K562 (cell line): Measurements from ENCODE around the gene LRP6.

Experiments
- ASH1L ChIP-seq: fragments of 450-650 bp; IDR thresholded peaks from 2 replicates; pipeline ENCODE4 v1.6.1; 2018; ENCODE audit warnings: borderline replicate concordance, mild to moderate bottlenecking, low read depth; ENCODE audit not compliant: partially characterized antibody
- CEBPB ChIP-seq: fragments of 450-650 bp; IDR thresholded peaks from 2 replicates; pipeline ENCODE4 v1.6.1; 2016; ENCODE audit warnings: missing genetic modification characterization, missing compliant biosample characterization
- CREM ChIP-seq: IDR thresholded peaks from 2 replicates; pipeline ENCODE4 v1.6.1; 2014; ENCODE audit warnings: antibody characterized with exemption, low read depth
- EZH2 ChIP-seq: IDR thresholded peaks from 2 replicates; pipeline ENCODE4 v1.6.1; 2012; ENCODE audit warnings: low read depth, mild to moderate bottlenecking, inconsistent platforms, low read length, borderline replicate concordance
- HOMEZ ChIP-seq: fragments of 250-450 bp; sonication (Bioruptor Pico); IDR thresholded peaks from 2 replicates; pipeline ENCODE4 v1.4.0; 2020; ENCODE audit warnings: mild to moderate bottlenecking, moderate library complexity
- SRSF7 ChIP-seq: fragments of 200-400 bp; formaldehyde crosslinking; optimal IDR thresholded peaks from 2 replicates; pipeline ENCODE3; 2017; ENCODE audit warnings: mild to moderate bottlenecking, low read depth, low read length
- TFE3 ChIP-seq: fragments of 450-650 bp; formaldehyde crosslinking; IDR thresholded peaks from 2 replicates; pipeline ENCODE4 v1.4.0; 2020; ENCODE audit warnings: mild to moderate bottlenecking, mixed read lengths
- ZBTB17 ChIP-seq: fragments of 450-650 bp; formaldehyde crosslinking; IDR thresholded peaks from 2 replicates; pipeline ENCODE4 v1.4.0; 2020; ENCODE audit warnings: mild to moderate bottlenecking
- ZBTB8A ChIP-seq: fragments of 450-650 bp; IDR thresholded peaks from 2 replicates; pipeline ENCODE4 v1.6.1; 2018; ENCODE audit warnings: mild to moderate bottlenecking, moderate library complexity; ENCODE audit not compliant: partially characterized antibody
- ZFX ChIP-seq: sonication (generic); formaldehyde crosslinking; IDR thresholded peaks from 2 replicates; pipeline ENCODE4 v1.8.0; 2022; ENCODE audit warnings: mild to moderate bottlenecking, missing genetic modification reagents, moderate library complexity
- ZNF146 ChIP-seq: IDR thresholded peaks from one replicate; pipeline ENCODE4 v1.6.1; 2018; ENCODE audit warnings: missing compliant biosample characterization; ENCODE audit not compliant: unreplicated experiment
- ZNF224 ChIP-seq: sonication (generic); formaldehyde crosslinking; IDR thresholded peaks from 2 replicates; pipeline ENCODE4 v1.8.0; 2022; ENCODE audit warnings: mild to moderate bottlenecking, missing genetic modification reagents
- TF ChIP-seq, protein P1 (sequence below), 3 experiments: IDR thresholded peaks in 2 of 3; conservative IDR thresholded peaks in 1 of 3; 2 replicates each; pipeline ENCODE4 v1.5.1; 2011 to 2012; ENCODE audit warnings: low read length in 3 of 3, mild to moderate bottlenecking in 3 of 3, control low read depth in 2 of 3, improper control_type of control experiment in 1 of 3, inconsistent platforms in 1 of 3, low read depth in 1 of 3, mixed read lengths in 1 of 3, moderate library complexity in 1 of 3; ENCODE audit not compliant: insufficient read depth in 2 of 3
- TF ChIP-seq, protein P2 (sequence below): sonication (generic); formaldehyde crosslinking; IDR thresholded peaks from 2 replicates; pipeline ENCODE4 v1.8.0; 2022; ENCODE audit warnings: missing genetic modification reagents, mild to moderate bottlenecking, borderline replicate concordance

- TF ChIP-seq CREM (no peak), ZNF224 (CRISPR knock-in tag) (no peak), CEBPB (no peak), ZBTB17 (CRISPR knock-in tag) (no peak), HOMEZ (CRISPR knock-in tag) (no peak), EZH2 (no peak), ZNF146 (CRISPR knock-in tag) (no peak), TFE3 (CRISPR knock-in tag) (no peak), SRSF7 (no peak), ZBTB8A (no peak), ASH1L (no peak), ZFX (no peak)
- TF ChIP-seq, protein P1, sequence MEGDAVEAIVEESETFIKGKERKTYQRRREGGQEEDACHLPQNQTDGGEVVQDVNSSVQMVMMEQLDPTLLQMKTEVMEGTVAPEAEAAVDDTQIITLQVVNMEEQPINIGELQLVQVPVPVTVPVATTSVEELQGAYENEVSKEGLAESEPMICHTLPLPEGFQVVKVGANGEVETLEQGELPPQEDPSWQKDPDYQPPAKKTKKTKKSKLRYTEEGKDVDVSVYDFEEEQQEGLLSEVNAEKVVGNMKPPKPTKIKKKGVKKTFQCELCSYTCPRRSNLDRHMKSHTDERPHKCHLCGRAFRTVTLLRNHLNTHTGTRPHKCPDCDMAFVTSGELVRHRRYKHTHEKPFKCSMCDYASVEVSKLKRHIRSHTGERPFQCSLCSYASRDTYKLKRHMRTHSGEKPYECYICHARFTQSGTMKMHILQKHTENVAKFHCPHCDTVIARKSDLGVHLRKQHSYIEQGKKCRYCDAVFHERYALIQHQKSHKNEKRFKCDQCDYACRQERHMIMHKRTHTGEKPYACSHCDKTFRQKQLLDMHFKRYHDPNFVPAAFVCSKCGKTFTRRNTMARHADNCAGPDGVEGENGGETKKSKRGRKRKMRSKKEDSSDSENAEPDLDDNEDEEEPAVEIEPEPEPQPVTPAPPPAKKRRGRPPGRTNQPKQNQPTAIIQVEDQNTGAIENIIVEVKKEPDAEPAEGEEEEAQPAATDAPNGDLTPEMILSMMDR (IDR thresholded peaks at IDR 0.05 in 2 of 3, conservative IDR thresholded peaks at IDR 0.05 in 1 of 3; ENCODE audit: insufficient read depth in 2 of 3, low read depth in 1 of 3, low read length in 3 of 3), result no peak
- TF ChIP-seq, protein P2, sequence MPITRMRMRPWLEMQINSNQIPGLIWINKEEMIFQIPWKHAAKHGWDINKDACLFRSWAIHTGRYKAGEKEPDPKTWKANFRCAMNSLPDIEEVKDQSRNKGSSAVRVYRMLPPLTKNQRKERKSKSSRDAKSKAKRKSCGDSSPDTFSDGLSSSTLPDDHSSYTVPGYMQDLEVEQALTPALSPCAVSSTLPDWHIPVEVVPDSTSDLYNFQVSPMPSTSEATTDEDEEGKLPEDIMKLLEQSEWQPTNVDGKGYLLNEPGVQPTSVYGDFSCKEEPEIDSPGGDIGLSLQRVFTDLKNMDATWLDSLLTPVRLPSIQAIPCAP, result no peak
Observed at GRCh38 chr12:12236896-12237295, 29.9 kb downstream of the LRP6 start.
